HG02943 (cell line): ENCODE data around the gene TRIM50.
"Not testable (repeated sequence)": the region's sequence is repeated elsewhere in the genome, so short reads cannot be mapped to it uniquely, and the experiment has no call there.

Experiments
- ATAC-seq: cut with Tn5 transposase; IDR thresholded peaks from one replicate; pipeline ENCODE4 v1.9.1; 2021; ENCODE audit warnings: mild to moderate bottlenecking, low read depth, moderate library complexity; ENCODE audit not compliant: unreplicated experiment

The TRIM50 gene

DNA sequence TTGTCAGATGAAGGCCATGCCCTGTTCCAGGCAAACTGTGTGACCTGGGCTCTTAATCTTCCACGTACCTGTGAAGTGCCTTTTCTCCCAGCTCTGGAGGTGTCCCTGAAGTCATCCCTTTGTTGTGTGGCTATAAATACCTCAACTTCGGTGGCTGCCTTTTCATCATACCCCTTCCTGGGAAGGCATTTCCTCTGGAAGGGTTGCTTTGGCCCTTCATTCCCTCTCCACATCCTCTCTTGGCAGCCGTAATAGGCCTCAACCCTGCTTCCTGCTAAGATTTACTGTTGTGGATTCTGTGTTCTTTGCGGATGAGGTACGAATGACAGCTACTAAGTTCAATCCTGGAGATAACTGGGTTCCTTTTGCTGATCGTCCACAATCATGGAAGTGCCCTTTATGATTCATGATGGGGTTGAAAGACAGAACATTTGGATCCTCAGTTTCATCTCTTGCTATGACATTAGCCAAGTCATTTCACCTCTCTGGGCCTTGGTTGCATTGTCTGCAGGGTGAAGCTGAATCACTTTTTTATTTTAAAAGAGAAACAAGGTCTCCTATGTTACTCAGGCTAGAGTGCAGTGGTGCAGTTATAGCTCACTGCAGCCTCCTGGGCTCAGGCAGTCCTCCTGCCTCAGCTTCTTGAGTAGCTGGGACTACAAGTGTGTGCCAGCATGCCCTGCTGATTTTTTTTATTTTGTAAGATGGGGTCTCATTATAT lies 23.7 kb upstream of the TRIM50 start:
- no peak for ATAC-seq

DNA sequence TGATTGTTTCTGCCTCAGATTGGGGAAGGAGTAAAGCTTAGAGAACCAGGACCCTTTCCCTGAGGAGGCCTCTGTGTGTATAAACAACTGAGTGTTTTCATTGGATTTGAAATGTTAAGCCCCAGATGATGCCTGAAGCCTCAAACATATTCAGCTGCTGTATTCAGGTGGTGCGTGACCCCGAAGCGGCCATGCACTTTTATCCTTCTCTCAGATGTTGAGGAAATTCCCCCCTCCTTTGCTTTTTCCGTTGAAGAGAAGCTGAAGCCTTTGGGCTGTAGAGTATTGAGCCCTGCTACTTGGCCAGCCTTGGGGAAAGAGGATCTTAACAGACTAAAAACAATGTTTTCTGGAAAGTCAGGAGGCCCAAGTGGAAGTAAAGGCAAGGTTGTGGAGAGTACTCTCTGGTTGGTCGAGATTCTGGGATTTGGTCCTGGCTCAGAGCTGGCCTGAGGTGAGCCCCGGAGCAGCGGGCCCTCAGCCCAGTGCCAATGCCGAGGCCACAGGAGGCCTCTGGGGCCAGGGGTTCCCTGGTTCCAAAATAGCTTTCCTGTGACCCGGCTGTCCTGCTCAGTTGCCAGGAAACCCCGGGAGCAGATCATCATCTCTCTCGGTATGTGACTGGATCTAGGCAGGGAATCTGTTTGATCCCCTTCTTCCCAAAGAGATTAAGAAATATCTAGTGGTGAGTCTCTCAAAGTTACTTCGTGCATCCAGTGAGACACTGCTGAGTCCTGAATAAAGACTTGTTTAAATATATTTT lies 22.6 kb upstream of the TRIM50 start:
- ATAC-seq = no peak

DNA sequence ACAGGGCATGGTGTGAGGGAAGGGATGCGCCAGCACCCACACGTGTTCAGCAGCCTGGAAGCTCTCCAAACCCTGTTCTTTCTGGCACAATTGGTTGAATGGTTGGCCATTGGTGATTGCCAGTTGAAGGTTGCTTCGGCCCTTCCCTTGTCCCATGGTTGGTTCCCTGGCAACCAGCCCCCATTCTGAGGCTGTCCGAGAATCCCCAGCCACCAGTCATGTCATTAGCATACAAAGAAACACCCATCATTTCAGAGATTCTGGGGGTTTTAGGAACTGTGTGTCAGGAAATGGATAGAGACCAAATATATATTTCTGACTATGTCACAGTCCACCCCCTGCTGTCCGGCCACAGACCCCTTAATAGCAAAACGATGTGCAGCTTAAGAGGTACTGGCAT lies 21.9 kb upstream of the TRIM50 start:
- ATAC-seq = no peak

DNA sequence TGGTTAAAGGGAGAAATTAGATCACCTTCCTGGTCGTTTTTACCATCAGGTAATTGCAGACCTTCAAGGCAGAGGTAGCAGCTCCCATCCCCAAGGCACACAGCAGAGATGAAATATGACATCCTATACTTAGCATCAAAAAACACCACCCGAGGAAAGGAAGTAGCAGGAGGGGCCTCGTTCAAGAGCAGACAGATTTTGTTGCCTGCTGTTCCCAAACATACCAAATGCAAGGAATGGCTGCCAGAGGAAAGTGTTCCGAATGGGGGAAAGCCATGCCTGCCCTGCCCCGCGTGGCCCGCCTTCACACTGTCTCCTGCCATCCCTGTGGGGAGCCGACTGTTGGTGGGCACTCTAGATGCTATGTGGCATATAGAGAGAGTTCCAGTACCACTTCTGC lies 18.1 kb upstream of the TRIM50 start:
- ATAC-seq = no peak

DNA sequence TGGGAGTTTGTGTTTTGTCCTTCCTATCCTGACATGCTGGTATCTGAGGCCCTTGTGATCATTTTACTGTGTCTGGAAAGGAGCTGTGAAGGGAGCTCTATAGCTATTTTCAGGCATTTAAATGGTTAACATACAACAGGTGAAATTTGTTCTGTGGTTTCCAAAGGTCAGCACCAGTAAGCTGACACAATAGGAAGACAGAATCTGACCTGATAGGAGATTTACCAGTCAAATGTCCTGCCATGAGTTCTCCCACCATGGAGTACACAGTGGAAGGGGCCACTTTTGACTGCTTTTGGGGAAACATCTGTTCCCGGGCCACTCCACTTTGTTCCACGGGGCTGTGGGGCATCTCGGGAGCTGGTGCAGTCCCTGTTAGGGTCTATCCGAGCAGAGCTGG lies 17.7 kb upstream of the TRIM50 start:
- ATAC-seq = no peak

DNA sequence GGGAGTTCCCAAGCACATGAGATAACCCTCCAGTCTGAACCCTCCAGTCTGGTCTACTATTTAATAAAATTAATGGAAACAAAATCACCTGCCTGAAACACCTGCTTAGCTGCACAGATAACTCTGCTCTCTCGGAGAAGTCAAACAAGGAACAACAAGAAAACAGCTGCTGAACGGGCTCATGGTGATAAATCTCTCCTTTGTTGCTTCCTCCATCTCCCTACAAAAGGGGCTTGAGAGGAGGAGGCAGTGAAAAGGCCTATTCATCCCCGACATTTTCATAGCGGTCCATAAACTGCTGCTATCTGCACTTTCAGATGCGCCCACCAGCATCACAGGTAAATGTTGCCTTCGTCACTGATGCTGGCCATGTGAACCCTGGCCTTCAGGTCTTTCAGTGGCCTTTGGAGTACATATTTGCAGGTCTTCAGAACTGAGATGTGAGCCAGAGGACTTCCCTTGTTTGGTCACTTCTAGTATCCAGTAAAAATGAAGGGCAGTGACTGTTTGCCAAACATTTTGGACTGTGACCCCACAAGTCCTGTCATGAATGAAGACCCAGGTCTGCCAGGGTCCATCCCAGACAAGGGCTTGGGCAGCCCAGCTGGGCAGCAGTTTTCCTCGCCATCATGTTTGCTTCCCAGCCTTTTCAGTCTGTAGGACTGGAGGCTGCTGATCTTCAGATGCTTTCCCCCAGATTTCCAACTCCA lies 15.9 kb upstream of the TRIM50 start:
- no peak for ATAC-seq

DNA sequence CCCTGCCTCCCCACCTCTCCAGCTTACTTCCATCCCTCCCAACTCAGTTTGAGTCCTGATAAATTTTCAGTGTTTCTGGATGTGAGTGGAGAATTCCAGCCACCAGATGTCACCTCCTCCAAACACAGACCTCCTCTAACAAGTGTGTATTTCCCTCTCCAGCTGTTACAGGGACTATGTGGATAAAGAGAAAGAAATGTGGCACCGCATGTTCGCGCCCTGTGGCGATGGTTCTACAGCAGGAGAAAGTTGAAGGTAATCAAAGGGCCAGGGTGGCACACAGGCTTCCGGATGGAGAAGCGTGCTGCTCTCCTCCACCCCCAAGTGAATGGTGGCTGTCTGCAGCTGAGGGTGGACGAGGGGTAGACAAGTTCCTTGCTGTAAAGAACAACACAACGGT lies 14.8 kb upstream of the TRIM50 start:
- no peak for ATAC-seq

DNA sequence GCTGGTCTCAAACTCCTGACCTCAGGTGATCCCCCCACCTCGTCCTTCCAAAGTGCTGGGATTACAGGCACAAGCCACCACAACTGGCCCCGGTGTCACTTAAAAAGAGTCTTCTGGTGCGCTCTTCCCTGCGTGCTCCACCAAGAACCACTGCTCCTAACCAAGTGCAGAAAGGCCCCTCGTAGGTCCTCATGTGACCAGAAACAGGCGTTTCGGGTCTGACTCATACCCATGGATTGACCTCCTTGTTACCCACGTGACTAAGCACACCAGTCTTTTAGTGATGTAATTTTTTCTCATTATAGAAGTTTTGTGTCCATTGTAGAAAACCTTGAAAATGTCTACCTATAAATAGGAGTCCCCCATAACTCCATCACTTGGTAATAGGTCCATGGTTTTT lies 14.0 kb upstream of the TRIM50 start:
- ATAC-seq = no peak

DNA sequence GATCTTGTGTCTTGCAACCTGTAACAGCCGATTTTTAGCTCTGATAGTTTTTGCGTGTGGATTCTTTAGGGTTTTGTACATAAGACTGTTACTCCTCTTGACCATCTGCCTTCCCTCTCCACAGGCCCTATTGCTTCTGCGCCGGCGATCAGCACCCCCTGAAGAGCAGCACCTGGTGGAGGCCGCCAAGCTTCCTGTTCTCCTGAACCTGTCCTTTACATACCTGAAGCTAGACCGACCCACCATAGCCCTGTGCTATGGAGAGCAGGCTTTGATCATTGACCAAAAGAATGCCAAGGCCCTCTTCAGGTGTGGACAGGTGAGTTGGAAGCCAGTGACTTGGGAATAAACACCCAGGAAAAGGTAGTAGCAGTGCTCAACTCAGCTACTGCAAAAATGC lies 12.6 kb upstream of the TRIM50 start:
- no peak for ATAC-seq

DNA sequence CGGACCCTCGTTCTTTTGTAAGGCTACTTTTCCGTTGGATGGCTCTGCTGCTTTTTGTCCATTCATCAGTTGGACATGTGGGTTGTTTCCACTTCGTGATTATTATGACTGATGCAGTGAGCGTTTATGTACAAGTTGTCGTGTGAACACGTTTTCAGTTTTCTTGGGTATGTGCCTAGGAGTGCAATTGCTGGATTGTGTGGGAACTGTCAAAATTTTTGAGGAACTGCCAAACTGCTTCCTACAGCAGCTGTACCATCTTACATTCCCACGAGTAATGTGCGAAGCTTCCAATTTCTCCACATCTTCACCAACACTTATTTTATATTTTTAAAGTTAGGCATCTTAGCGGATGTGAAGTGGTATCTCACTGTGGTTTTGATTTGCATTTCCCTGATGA lies 10.4 kb upstream of the TRIM50 start:
- ATAC-seq = no peak

DNA sequence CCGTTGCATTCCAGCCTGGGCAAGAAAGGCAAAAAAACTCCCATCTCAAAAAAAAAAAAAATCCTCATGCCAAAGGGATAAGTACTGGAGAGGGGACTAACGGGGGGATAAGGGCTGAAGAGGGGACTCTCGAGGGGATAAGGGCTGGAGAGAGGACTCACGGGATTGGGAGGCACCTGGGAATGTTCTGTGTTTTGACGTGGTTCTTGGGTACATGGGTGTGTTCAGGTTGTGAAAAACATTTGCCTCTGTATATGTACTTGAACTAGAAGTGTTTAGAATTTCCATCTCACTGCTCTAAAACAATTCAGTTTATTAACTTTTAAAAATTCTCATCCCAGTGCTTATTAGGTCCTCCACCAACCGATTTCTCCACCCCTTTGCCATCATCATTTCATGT lies 4.6 kb upstream of the TRIM50 start:
- no peak for ATAC-seq

DNA sequence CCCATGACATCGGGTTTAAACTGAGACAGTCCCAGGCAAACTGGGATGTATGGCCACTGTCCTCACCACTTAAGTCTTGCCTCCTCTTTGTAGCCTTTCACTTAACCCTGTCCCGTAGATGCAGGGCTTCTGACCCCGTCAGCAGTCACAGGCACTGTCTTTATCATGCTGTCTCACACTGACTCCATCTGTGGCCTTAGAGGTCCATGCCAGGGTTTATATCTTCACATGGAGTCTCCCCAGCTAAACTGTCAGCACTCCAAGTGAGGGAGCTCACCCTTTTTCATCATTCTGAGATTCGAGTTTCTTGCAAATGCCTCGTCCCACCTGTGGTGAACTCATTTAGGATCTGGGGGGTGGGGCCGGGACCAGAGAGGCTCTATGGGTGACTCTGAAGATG lies 2.9 kb upstream of the TRIM50 start:
- no peak for ATAC-seq

DNA sequence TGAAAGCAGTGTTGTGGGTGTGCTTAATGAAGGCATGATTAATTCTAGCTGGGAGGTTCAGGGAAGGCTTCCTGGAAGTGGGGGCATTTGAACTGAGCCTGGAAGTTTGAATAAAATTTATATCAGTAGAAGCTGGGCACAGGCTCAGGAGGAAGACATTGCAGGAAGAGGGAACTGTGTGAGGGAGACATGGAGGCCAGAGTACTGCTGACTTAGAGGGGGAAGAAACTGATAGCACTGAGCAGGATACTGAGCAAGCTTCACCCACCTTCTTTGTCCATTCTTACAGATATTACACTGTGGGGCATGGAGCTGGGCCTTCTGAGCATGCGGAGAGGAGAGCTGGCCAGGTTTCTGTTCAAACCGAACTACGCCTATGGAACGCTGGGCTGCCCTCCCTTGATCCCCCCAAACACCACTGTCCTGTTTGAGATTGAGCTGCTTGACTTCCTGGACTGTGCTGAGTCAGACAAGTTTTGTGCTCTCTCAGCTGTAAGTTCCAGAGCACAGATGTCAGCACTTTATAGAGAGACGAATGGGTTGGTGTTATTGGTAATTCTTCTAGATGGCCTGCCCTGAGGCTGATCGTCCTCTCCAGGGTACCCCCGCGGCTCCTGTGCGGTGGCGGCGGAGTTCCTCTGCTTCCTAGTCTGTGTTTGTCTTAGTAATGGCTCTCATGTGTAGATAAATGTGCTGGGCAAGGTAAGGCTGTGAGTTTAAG lies 2.1 kb upstream of the TRIM50 start:
- ATAC-seq = no peak

DNA sequence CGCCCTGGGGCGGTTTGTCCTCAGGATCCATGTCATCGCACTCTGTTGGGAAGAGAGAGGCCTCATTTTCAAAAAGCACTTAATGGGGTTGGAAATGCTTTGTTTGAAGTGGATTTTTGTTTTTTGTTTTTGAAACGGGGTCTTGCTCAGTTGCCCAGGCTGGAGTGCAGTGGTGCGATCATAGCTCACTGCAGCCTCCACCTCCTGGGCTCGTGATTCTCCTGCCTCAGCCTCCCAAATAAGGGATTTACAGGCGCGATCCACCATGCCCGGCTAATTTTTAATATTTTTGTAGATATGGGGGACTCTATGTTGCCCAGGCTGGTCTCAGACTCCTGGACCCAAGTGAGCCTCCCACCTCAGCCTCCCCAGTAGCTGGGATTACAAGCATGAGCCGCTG lies 814 bp upstream of the TRIM50 start:
- ATAC-seq = no peak

DNA sequence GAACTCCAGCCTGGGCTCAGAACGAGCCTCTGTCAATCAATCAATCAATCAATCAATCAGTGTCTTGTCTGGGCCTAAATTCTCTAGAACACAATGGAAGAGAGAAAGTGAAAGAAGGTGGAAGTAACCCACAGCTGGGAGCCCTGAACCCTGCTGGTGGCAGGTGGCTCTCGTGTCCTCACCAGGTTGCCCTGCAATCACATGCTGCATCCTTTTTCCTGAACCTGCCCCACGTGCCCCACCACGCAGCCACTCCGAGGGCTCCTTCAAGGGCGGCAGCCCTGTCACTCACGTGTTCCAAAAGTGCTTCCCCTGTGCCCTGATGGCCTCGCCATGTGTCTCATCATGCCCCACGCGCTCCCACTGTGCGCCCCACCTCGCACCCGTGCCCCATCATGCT lies 433 bp downstream of the TRIM50 start:
- not testable (repeated sequence) for ATAC-seq

DNA sequence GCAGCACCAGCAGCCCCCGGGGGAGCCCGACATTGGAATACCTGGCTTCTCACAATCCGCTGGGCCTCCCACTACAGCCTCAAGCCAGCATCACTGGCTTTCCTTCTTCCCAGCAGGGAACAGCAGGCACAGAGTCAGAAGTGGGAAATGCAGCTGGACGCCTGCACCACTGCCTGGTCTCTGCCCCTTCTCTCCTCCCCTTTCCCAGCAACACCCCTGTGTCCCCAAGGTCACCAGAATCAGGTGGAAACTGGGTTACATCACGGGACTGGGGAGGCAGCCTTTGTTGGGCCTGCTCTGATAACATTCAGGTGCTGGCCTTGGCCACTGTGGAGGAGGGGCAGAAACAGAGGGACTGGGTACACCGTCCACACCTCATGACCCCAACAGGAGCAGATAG lies 2.5 kb downstream of the TRIM50 start:
- not testable (repeated sequence) for ATAC-seq

DNA sequence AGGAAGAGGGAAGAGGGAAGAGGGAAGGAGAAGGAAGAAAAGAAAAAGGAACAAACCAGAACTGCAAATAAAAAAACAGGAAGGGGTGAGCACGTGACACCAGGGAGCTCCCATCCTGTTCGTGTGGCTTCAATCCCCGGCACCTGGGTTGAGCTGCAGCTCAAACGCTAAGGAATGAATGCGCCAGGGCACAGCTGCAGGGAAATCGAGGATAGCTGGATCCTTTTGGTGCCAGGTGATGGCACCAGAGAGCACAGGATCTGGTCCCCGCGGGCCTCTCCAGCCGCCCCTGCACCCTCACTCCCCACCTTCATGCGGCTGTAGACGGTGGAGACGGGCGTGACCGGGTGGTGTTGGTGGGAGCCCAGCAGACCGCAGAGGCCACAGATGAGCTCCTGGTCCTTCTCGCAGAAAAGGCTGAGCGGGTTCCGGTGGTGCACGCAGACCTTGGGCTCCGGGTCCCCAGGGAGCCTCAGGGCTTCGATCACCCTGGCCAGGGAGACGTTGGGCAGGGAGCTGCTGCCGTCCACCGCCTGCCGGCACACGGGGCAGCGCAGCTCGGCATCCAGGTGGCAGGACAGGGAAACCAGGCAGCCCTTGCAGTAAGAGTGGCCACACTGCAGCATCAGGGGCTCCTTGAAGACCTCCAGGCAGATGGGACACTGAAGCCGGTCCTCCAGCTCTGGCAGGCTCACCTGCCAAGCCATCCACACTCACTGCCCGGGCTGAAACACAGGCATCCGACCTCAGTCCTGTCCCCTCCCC lies 3.6 kb downstream of the TRIM50 start:
- not testable (repeated sequence) for ATAC-seq

DNA sequence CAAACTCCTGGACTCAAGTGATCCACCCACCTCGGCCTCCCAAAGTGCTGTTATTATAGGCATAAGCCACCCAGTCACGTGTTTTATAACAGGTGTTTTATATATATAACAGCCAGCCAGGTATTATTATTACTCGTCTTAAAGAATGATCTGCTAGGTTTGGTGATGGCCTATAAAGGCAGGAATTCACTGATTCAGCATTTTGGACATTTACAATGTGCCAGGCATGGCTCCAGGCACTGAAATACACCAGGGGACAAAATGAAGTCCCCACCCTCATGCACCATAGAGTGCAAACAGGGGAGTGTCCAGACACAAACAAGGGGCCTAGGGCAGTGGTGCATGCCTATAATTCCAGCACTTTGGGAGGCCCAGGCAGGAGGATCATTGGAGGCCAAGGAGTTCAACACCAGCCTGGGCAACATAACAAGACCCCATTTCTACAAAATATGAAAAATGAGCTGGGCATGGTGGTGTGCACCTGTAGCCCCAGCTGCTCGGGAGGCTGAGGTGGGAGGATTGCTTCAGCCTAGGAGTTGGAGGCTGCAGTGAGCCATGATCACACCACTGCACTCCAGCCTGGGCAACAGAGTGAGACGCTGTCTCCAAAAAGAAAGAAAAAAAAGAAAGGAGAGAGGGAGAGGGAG lies 4.3 kb downstream of the TRIM50 start:
- ATAC-seq = not testable (repeated sequence)

DNA sequence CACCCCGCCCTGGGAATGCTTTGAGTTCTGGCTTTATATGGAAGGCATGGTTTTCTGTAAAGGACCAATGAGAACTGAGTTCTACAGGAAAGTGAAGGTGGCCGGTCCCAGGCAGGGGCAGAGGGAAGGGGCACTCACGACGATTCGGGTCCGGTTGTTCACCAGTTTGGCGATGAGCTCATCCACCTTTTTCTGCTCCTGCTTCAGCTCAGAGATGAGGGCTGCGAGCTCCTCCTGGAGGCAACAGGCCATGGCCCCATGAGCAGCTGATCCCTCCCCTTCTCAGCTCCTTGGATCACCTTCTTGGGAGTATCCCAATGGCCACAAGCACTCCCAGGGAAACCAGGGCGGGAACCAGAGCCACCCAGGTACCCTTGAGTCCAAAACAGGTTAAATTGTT lies 7.9 kb downstream of the TRIM50 start:
- ATAC-seq = not testable (repeated sequence)

DNA sequence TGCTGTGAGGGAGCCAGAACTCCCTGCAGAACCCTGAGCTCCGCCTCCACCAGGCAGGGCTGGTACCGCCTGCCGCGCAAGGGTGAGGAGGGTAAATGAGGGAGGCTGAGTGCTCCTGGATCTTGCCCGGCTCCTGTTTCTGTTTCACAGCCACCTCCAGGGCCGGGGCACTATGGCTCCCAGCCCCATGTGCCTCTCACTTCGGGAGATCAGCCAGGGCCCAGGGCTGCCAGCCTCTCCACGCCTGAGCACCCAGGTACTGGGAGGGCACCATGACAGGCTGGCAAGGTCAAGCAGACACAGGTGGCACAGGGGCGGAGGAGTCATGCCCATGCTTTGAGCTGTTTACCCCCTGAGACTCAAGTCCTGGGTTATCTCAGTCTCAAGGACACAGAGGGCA lies 8.3 kb downstream of the TRIM50 start:
- not testable (repeated sequence) for ATAC-seq
